ENCODE measurements around the gene CRABP1. TPM values are rescaled to one million over a fixed set of nuclear protein-coding genes. Genes with fewer than 3 reads are reported as not detected.

The CRABP1 gene
- total RNA-seq, 1 donor from 2014 or later: 320 TPM

GRCh38 chr15:78389322-78389721 is 49.2 kb downstream of the CRABP1 start:
- peaks cover 31% of the 10 kb centered on the region for H3K4me1 Mint-ChIP-seq
- Histone ChIP-seq H3K4me1 (peaks cover 33% of the 10 kb centered on the region), H2AFZ (replicated peaks) (peak overlapping the region; percentile 73)

GRCh38 chr15:78389738-78390137 is 49.6 kb downstream of the CRABP1 start:
- no peak overlapping the region for H3K27ac ChIP-seq
- no peak for TF ChIP-seq EZH2 (IDR thresholded peaks at IDR 0.05)
- TF ChIP-seq EZH2phosphoT487 (IDR thresholded peaks at IDR 0.05): no peak
- TF ChIP-seq CTCF (IDR thresholded peaks at IDR 0.05): no peak
- no peaks in the 10 kb centered on the region for H3K27me3 ChIP-seq
- no peaks in the 10 kb centered on the region for H3K79me2 ChIP-seq (ENCODE audit: low read depth)
- H3K4me3 ChIP-seq: no peak overlapping the region
- no peaks in the 10 kb centered on the region for H3K36me3 ChIP-seq
- peak overlapping the region; percentile 73 for H2AFZ ChIP-seq (replicated peaks)
- no peak overlapping the region for H3K4me2 ChIP-seq
- H3F3A ChIP-seq (ENCODE audit: low read depth): peaks cover 26% of the 10 kb centered on the region
- H3K4me3 Mint-ChIP-seq: no peak overlapping the region
- no peak for DNase-seq (ENCODE audit: low spot score)
- H3K9me3 ChIP-seq (ENCODE audit: low read depth): no peaks in the 10 kb centered on the region
- H4K20me1 ChIP-seq (ENCODE audit: low read depth): no peaks in the 10 kb centered on the region
- H3K27ac Mint-ChIP-seq: peak overlapping the region; percentile 55
- no peaks in the 10 kb centered on the region for H3K9me3 Mint-ChIP-seq
- peaks cover 14% of the 10 kb centered on the region for H3K27me3 Mint-ChIP-seq (ENCODE audit: insufficient read depth, low read depth)
- H3K4me1 Mint-ChIP-seq: peaks cover 34% of the 10 kb centered on the region
- no peaks in the 10 kb centered on the region for H3K36me3 Mint-ChIP-seq
- H3K4me1 ChIP-seq: peaks cover 38% of the 10 kb centered on the region
- no peak overlapping the region for H3K9ac ChIP-seq

More at GRCh38 chr15:78389322-78389721, 49.2 kb downstream of the CRABP1 start:
- Histone ChIP-seq H3K4me3 (no peak overlapping the region), H3K79me2 (ENCODE audit: low read depth) (no peaks in the 10 kb centered on the region), H4K20me1 (ENCODE audit: low read depth) (no peaks in the 10 kb centered on the region), H3K9ac (no peak overlapping the region), H3K9me3 (ENCODE audit: low read depth) (no peaks in the 10 kb centered on the region), H3K27me3 (no peaks in the 10 kb centered on the region), H3F3A (ENCODE audit: low read depth) (peaks cover 22% of the 10 kb centered on the region), H3K4me2 (peak overlapping the region; percentile 16), H3K36me3 (no peaks in the 10 kb centered on the region), H3K27ac (no peak overlapping the region)
- Mint-ChIP-seq H3K4me3 (peak overlapping the region; percentile 30), H3K36me3 (no peaks in the 10 kb centered on the region), H3K27me3 (ENCODE audit: insufficient read depth, low read depth) (peaks cover 14% of the 10 kb centered on the region), H3K9me3 (no peaks in the 10 kb centered on the region), H3K27ac (no peak overlapping the region)
- no peak for DNase-seq (ENCODE audit: low spot score)
- no peak for TF ChIP-seq EZH2phosphoT487 (IDR thresholded peaks at IDR 0.05)

GRCh38 chr15:78390242-78390641 is 50.1 kb downstream of the CRABP1 start:
- H3K27me3 Mint-ChIP-seq (ENCODE audit: insufficient read depth, low read depth): peaks cover 14% of the 10 kb centered on the region
- Histone ChIP-seq H4K20me1 (ENCODE audit: low read depth) (no peaks in the 10 kb centered on the region), H3K36me3 (no peaks in the 10 kb centered on the region), H3F3A (ENCODE audit: low read depth) (peaks cover 29% of the 10 kb centered on the region), H3K27ac (no peak overlapping the region), H3K9me3 (ENCODE audit: low read depth) (no peaks in the 10 kb centered on the region), H3K27me3 (no peaks in the 10 kb centered on the region), H3K4me1 (peaks cover 39% of the 10 kb centered on the region), H3K4me3 (no peak overlapping the region), H2AFZ (replicated peaks) (no peak overlapping the region), H3K9ac (no peak overlapping the region), H3K79me2 (ENCODE audit: low read depth) (no peaks in the 10 kb centered on the region), H3K4me2 (no peak overlapping the region)
- no peaks in the 10 kb centered on the region for H3K9me3 Mint-ChIP-seq
- H3K4me1 Mint-ChIP-seq: peaks cover 39% of the 10 kb centered on the region
- no peak for DNase-seq (ENCODE audit: low spot score)
- H3K36me3 Mint-ChIP-seq: no peaks in the 10 kb centered on the region
- H3K27ac Mint-ChIP-seq: no peak overlapping the region
- TF ChIP-seq CTCF (IDR thresholded peaks at IDR 0.05) (no peak), EZH2phosphoT487 (IDR thresholded peaks at IDR 0.05) (no peak), EZH2 (IDR thresholded peaks at IDR 0.05) (no peak)
- no peak overlapping the region for H3K4me3 Mint-ChIP-seq

- peaks cover 14% of the 10 kb centered on the region for H3K27me3 Mint-ChIP-seq (ENCODE audit: insufficient read depth, low read depth)
These were observed 50.7 kb downstream of the CRABP1 start for GRCh38 chr15:78390826-78391225.

More at GRCh38 chr15:78390826-78391225, 50.7 kb downstream of the CRABP1 start:
- Mint-ChIP-seq H3K27ac (no peak overlapping the region), H3K4me1 (peaks cover 45% of the 10 kb centered on the region), H3K4me3 (no peak overlapping the region), H3K36me3 (no peaks in the 10 kb centered on the region), H3K9me3 (no peaks in the 10 kb centered on the region)
- no peaks in the 10 kb centered on the region for H3K36me3 ChIP-seq
- H3K4me2 ChIP-seq: no peak overlapping the region
- H3K9me3 ChIP-seq (ENCODE audit: low read depth): no peaks in the 10 kb centered on the region
- no peak overlapping the region for H3K27ac ChIP-seq
- H3K79me2 ChIP-seq (ENCODE audit: low read depth): no peaks in the 10 kb centered on the region
- H3F3A ChIP-seq (ENCODE audit: low read depth): peaks cover 35% of the 10 kb centered on the region
- H3K27me3 ChIP-seq: no peaks in the 10 kb centered on the region
- H3K9ac ChIP-seq: no peak overlapping the region
- no peak overlapping the region for H3K4me3 ChIP-seq
- peaks cover 41% of the 10 kb centered on the region for H3K4me1 ChIP-seq
- TF ChIP-seq EZH2phosphoT487 (IDR thresholded peaks at IDR 0.05) (no peak), EZH2 (IDR thresholded peaks at IDR 0.05) (no peak), CTCF (IDR thresholded peaks at IDR 0.05) (no peak)
- no peak overlapping the region for H2AFZ ChIP-seq (replicated peaks)
- no peak for DNase-seq (ENCODE audit: low spot score)
- no peaks in the 10 kb centered on the region for H4K20me1 ChIP-seq (ENCODE audit: low read depth)
